RWPE1 (cell line): ENCODE data around the gene GALNTL6.

ENCODE experiments used
- CTCF ChIA-PET: fragments of 350-600 bp; sonication (Branson Sonifier 250); formaldehyde crosslinking; extraction: SDS; loops from one replicate; lab custom pipeline; 2021; lab: Yijun Ruan, JAX
- POLR2A ChIA-PET: fragments of 400-600 bp; formaldehyde crosslinking; extraction: SDS; loops from one replicate; lab custom pipeline; 2020; ENCODE audit warnings: antibody characterized with exemption; ENCODE audit not compliant: low non-redundant PET; lab: Yijun Ruan, JAX
- DNase-seq: peaks from one replicate; pipeline ENCODE4 v3.0.0; 2012; ENCODE audit warnings: low spot score
- H3K27ac ChIP-seq: fragments of 450-650 bp; 2 replicates; pipeline ENCODE4 v1.5.1; 2017
- CTCF ChIP-seq: fragments of 450-650 bp; conservative IDR thresholded peaks from 2 replicates; pipeline ENCODE4 v1.5.1; 2017; ENCODE audit warnings: low read depth, mild to moderate bottlenecking

The GALNTL6 gene

GRCh38 chr4:173088144-173088543 is 1274.9 kb downstream of the GALNTL6 start:
- no peak for TF ChIP-seq CTCF
- H3K27ac ChIP-seq = no peak overlapping the region
- DNase-seq = no peak
- CTCF ChIA-PET = no interaction called here
- POLR2A ChIA-PET = no interaction called here
